MM.1S (cell line): ENCODE data around the gene FARP2.

Experiments used
- DNase-seq: peaks from one replicate; pipeline ENCODE4 v3.0.0-alpha.2; 2015
- H2AFZ ChIP-seq: fragments of 300-600 bp; sonication (generic); 2 replicates; pipeline ENCODE4 v1.6.0; 2016; ENCODE audit warnings: antibody characterized with exemption, low read length
- H3F3A ChIP-seq: fragments of 300-600 bp; sonication (generic); 2 replicates; pipeline ENCODE4 v1.6.1; 2016; ENCODE audit warnings: mild to moderate bottlenecking, antibody characterized with exemption, low read length, moderate library complexity, mixed read lengths; ENCODE audit not compliant: insufficient read depth
- H3K27ac ChIP-seq: fragments of 300-600 bp; sonication (generic); 2 replicates; pipeline ENCODE4 v1.5.1; 2016; ENCODE audit warnings: mild to moderate bottlenecking, low read length
- H3K27me3 ChIP-seq: fragments of 300-600 bp; sonication (generic); replicated peaks from 2 replicates; pipeline ENCODE4 v1.6.0; 2016; ENCODE audit warnings: low read length; ENCODE audit not compliant: insufficient read depth
- H3K36me3 ChIP-seq: fragments of 300-600 bp; sonication (generic); replicated peaks from 2 replicates; pipeline ENCODE4 v1.6.1; 2016; ENCODE audit warnings: mild to moderate bottlenecking, low read length, mixed read lengths; ENCODE audit not compliant: insufficient read depth
- H3K4me1 ChIP-seq: fragments of 300-600 bp; sonication (generic); 2 replicates; pipeline ENCODE4 v1.6.1; 2016; ENCODE audit warnings: low read length, mixed read lengths
- H3K4me2 ChIP-seq: fragments of 300-600 bp; sonication (generic); 2 replicates; pipeline ENCODE4 v1.6.0; 2016; ENCODE audit warnings: low read depth, low read length
- H3K4me3 ChIP-seq: fragments of 300-600 bp; sonication (generic); 2 replicates; pipeline ENCODE4 v1.5.1; 2016; ENCODE audit warnings: low read length, mixed read lengths
- H3K79me2 ChIP-seq: fragments of 300-600 bp; sonication (generic); 2 replicates; pipeline ENCODE4 v1.6.1; 2016; ENCODE audit warnings: mixed run types, low read length, mixed read lengths
- H3K9ac ChIP-seq: fragments of 300-600 bp; sonication (generic); 2 replicates; pipeline ENCODE4 v1.6.1; 2016; ENCODE audit warnings: low read length, mixed read lengths
- H3K9me2 ChIP-seq: fragments of 300-600 bp; sonication (generic); replicated peaks from 2 replicates; pipeline ENCODE4 v1.6.1; 2016; ENCODE audit warnings: mild to moderate bottlenecking, low read length, mixed read lengths; ENCODE audit not compliant: insufficient read depth
- H3K9me3 ChIP-seq: fragments of 300-600 bp; sonication (generic); replicated peaks from 2 replicates; pipeline ENCODE4 v1.6.1; 2016; ENCODE audit warnings: mild to moderate bottlenecking, low read length, mixed read lengths; ENCODE audit not compliant: insufficient read depth
- H4K20me1 ChIP-seq: fragments of 300-600 bp; sonication (generic); 2 replicates; pipeline ENCODE4 v1.6.1; 2016; ENCODE audit warnings: mild to moderate bottlenecking, low read length, moderate library complexity, mixed read lengths; ENCODE audit not compliant: insufficient read depth
- CTCF ChIP-seq: fragments of 300-600 bp; sonication (generic); IDR thresholded peaks from 2 replicates; pipeline ENCODE4 v1.5.1; 2016; ENCODE audit warnings: antibody characterized with exemption, low read length, mixed read lengths
- EZH2 ChIP-seq: fragments of 300-600 bp; sonication (generic); optimal IDR thresholded peaks from 2 replicates; pipeline ENCODE3; 2017; ENCODE audit warnings: low read depth, mild to moderate bottlenecking, antibody characterized with exemption, low read length, mixed read lengths
- EZH2phosphoT487 ChIP-seq: fragments of 300-600 bp; sonication (generic); IDR thresholded peaks from 2 replicates; pipeline ENCODE4 v1.6.1; 2018; ENCODE audit warnings: antibody characterized with exemption, low read length

FARP2 gene

GRCh38 chr2:241531161-241531722, 175.2 kb downstream of the FARP2 start:
- Histone ChIP-seq H3K4me2 (no peak overlapping the region), H3K4me3 (no peak overlapping the region), H3K9me2 (no peaks in the 10 kb centered on the region), H3K36me3 (no peaks in the 10 kb centered on the region), H3K27me3 (peaks cover 31% of the 10 kb centered on the region), H3K4me1 (no peaks in the 10 kb centered on the region), H3F3A (no peaks in the 10 kb centered on the region), H3K27ac (no peak overlapping the region), H3K9me3 (no peaks in the 10 kb centered on the region), H2AFZ (no peak overlapping the region), H4K20me1 (no peaks in the 10 kb centered on the region), H3K9ac (no peak overlapping the region), H3K79me2 (no peaks in the 10 kb centered on the region)
- no peak for TF ChIP-seq EZH2
- TF ChIP-seq CTCF: no peak
- no peak for TF ChIP-seq EZH2phosphoT487
- no peak for DNase-seq

DNA sequence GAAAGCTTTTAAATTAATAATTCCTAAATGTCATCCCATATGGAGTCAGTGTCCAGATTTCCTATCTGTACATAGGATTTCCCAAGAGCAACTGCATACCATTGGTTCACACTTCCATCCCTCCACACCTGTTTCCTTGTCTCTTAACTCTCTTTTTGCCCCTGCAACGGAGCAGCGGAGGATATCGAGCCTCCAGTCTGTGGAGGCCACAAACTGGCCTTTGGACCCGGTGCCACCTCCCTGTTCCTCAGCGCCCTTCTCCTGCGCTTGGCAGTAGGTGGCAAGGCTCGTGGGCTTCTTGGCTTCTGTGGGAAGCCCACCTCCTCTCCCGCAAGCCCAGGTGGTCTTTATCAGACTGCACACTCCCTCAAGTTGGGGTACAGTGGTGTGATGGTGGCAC, 176.1 kb downstream of the FARP2 start:
- peaks cover 26% of the 10 kb centered on the region for H3K27me3 ChIP-seq
- no peaks in the 10 kb centered on the region for H4K20me1 ChIP-seq
- no peaks in the 10 kb centered on the region for H3K4me1 ChIP-seq
- no peaks in the 10 kb centered on the region for H3K9me3 ChIP-seq
- no peaks in the 10 kb centered on the region for H3K36me3 ChIP-seq
- no peaks in the 10 kb centered on the region for H3K79me2 ChIP-seq
- DNase-seq: no peak
- no peak overlapping the region for H3K4me3 ChIP-seq
- no peak overlapping the region for H2AFZ ChIP-seq
- H3K9ac ChIP-seq: no peak overlapping the region
- no peaks in the 10 kb centered on the region for H3K9me2 ChIP-seq
- no peaks in the 10 kb centered on the region for H3F3A ChIP-seq
- no peak for TF ChIP-seq EZH2
- no peak for TF ChIP-seq CTCF
- no peak for TF ChIP-seq EZH2phosphoT487
- H3K4me2 ChIP-seq: no peak overlapping the region
- no peak overlapping the region for H3K27ac ChIP-seq

DNA sequence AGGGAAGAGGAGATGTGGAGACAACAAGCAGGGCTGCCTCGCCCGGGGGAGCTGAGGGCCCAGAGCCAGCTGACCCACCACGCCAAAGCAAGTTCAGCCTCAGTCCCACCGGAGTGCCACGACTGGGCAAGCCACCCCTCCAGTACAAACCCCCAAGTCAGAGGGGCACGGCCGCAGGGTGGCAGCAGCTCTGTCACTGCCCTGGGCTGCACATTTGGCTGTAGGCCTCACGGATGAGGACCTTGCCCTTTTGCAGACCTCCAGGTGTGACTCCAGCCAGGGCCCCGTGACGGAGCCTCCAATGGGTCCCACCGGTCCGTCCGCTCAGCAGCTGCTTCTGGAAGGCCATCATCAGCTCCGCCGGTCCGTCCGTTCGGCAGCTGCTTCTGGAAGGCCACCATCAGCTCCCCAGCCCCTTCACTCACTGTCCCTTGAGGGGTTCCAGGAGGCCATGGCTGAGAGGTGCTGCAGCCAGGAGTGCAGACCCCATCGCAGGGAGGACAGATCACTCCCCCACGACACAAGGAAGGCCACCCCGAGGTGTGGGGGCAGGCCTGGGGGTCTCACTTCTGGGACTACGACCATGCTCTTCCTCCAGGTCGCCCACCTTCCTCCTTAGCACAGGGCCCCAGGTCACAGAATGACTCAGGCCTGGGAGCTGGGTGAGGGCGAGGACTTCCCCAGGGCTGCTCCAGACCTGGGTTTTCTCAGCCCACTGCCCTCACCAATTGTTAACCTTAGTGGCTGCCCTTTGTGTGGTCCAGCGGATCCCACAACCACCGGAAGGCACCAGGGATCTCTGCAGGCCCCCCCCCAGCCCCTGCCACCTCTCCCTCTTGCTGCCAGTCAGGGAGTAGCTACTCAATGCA, 176.9 kb downstream of the FARP2 start:
- H3K4me3 ChIP-seq: no peak overlapping the region
- H3F3A ChIP-seq: no peaks in the 10 kb centered on the region
- H3K27me3 ChIP-seq: peaks cover 29% of the 10 kb centered on the region
- no peaks in the 10 kb centered on the region for H3K9me2 ChIP-seq
- no peak overlapping the region for H2AFZ ChIP-seq
- no peak for DNase-seq
- no peak overlapping the region for H3K4me2 ChIP-seq
- H3K4me1 ChIP-seq: no peaks in the 10 kb centered on the region
- H3K36me3 ChIP-seq: no peaks in the 10 kb centered on the region
- no peaks in the 10 kb centered on the region for H3K79me2 ChIP-seq
- H3K27ac ChIP-seq: no peak overlapping the region
- H4K20me1 ChIP-seq: no peaks in the 10 kb centered on the region
- H3K9ac ChIP-seq: no peak overlapping the region
- TF ChIP-seq CTCF (no peak), EZH2 (no peak), EZH2phosphoT487 (no peak)
- no peaks in the 10 kb centered on the region for H3K9me3 ChIP-seq
